ENCODE results near the gene DEFB121.
"Not testable (repeated sequence)": the region's sequence is repeated elsewhere in the genome, so short reads cannot be mapped to it uniquely, and the experiment has no call there.

Gene DEFB121

GRCh38 chr20:31406115-31406514 is at the start of gene DEFB121:
Gene DEFB121, minus strand, starts transcription at chr20:31406215. Its CDS starts 63 bp downstream, at chr20:31406152.
- no peak for DNase-seq

- no peak for DNase-seq
Observed at GRCh38 chr20:31454361-31454760, 48.3 kb upstream of the DEFB121 start.

GRCh38 chr20:31452575-31452974 is 46.6 kb upstream of the DEFB121 start:
- no peak for DNase-seq

GRCh38 chr20:31449511-31450414 is 43.7 kb upstream of the DEFB121 start:
- DNase-seq: no peak

GRCh38 chr20:31446084-31446819 is 40.2 kb upstream of the DEFB121 start:
- DNase-seq: no peak

- no peak for DNase-seq
Observed at GRCh38 chr20:31440012-31440659, 34.1 kb upstream of the DEFB121 start, which contains the start of gene DEFB123. Gene DEFB123, plus strand, starts transcription at chr20:31440632. Its CDS starts 67 bp downstream, at chr20:31440699.

- DNase-seq: no peak
Observed at GRCh38 chr20:31430568-31431115, 24.6 kb upstream of the DEFB121 start.

GRCh38 chr20:31427576-31427975 is 21.6 kb upstream of the DEFB121 start:
- not testable (repeated sequence) for DNase-seq

GRCh38 chr20:31426891-31427551 is 21.0 kb upstream of the DEFB121 start:
- not testable (repeated sequence) for DNase-seq

GRCh38 chr20:31425797-31426196 is 19.8 kb upstream of the DEFB121 start:
- DNase-seq: no peak

GRCh38 chr20:31418307-31418706 is 12.3 kb upstream of the DEFB121 start:
- no peak for DNase-seq

- DNase-seq: no peak
Observed at GRCh38 chr20:31415653-31416052, 9.6 kb upstream of the DEFB121 start.

- DNase-seq: no peak
Observed at GRCh38 chr20:31414381-31414780, 8.4 kb upstream of the DEFB121 start.

GRCh38 chr20:31410011-31410410 is 4.0 kb upstream of the DEFB121 start:
- no peak for DNase-seq

GRCh38 chr20:31403886-31404285 is 2.1 kb downstream of the DEFB121 start:
- DNase-seq: no peak

GRCh38 chr20:31394900-31395299 is 11.1 kb downstream of the DEFB121 start:
- DNase-seq: no peak

- DNase-seq: no peak
Observed at GRCh38 chr20:31392836-31393235, 13.2 kb downstream of the DEFB121 start.

- DNase-seq: no peak
Observed at GRCh38 chr20:31390490-31390889, 15.5 kb downstream of the DEFB121 start, which contains the start of gene DEFB119. Gene DEFB119, minus strand, starts transcription at chr20:31390590. Its CDS starts 107 bp downstream, at chr20:31390483.

GRCh38 chr20:31374346-31374745 is 31.7 kb downstream of the DEFB121 start:
- no peak for DNase-seq

- DNase-seq: no peak
Observed at GRCh38 chr20:31368301-31368700, 37.7 kb downstream of the DEFB121 start, which contains the start of gene DEFB118. Gene DEFB118, plus strand, starts transcription at chr20:31368601. Its CDS starts 50 bp downstream, at chr20:31368651.

- not testable (repeated sequence) for DNase-seq
Observed at GRCh38 chr20:31364272-31364671, 41.7 kb downstream of the DEFB121 start.

GRCh38 chr20:31363295-31363694 is 42.7 kb downstream of the DEFB121 start:
- DNase-seq: no peak

Measured in inflammatory macrophage treated with lipopolysaccharide for 4 hours (primary cell).